Measurements from ENCODE around the gene DENND2C. TPM values are rescaled to one million over a fixed set of nuclear protein-coding genes. Genes with fewer than 3 reads are reported as not detected.
A peak's percentile ranks its signal among the peaks of the same experiment; 100 is the strongest.

Gene DENND2C
- total and polyA plus RNA-seq, 7 donors: 0.23 to 4.7 (median 1.9) TPM

DNA sequence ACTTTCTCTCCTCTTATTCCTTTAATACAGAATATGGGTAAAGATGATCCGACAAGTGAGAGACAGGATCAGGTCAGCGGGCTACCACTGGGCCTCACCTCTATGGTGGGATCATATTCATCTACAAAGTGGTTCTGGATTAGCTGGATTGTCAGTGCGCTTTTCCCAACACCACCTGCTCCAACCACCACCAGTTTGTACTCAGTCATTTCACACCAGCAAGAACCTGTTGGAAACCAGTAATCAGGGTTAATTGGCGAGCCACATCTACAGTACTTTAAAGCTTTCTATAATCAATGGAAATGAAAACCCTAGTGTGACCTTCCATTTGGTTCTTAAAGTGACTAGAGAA is 46.1 kb upstream of the DENND2C start:
- Histone ChIP-seq H3K9me3 (no peaks in the 10 kb centered on the region), H3K27me3 (no peaks in the 10 kb centered on the region), H3K27ac (peak overlapping the region; percentile 88 to 92 (median 90)), H3K4me1 (peaks cover 0 to 24% (median 19%) of the 10 kb centered on the region in 4 donors), H3K36me3 (peaks cover 18 to 68% (median 34%) of the 10 kb centered on the region in 4 donors), H3K4me3 (peak overlapping the region; percentile 65 to 86 (median 80))
- intact Hi-C loops (cut with DNase I): loop anchor here (1.0 to 5.0 kb wide), 3 partner anchors 41 to 134 kb away; partner anchors contain the start of genes BCAS2, CSDE1 and DENND2C
- TF ChIP-seq POLR2AphosphoS5 (IDR thresholded peaks at IDR 0.05) (no peak), EP300 (IDR thresholded peaks at IDR 0.05) (no peak), POLR2A (IDR thresholded peaks at IDR 0.05) (no peak)
- TF ChIP-seq, protein P1, sequence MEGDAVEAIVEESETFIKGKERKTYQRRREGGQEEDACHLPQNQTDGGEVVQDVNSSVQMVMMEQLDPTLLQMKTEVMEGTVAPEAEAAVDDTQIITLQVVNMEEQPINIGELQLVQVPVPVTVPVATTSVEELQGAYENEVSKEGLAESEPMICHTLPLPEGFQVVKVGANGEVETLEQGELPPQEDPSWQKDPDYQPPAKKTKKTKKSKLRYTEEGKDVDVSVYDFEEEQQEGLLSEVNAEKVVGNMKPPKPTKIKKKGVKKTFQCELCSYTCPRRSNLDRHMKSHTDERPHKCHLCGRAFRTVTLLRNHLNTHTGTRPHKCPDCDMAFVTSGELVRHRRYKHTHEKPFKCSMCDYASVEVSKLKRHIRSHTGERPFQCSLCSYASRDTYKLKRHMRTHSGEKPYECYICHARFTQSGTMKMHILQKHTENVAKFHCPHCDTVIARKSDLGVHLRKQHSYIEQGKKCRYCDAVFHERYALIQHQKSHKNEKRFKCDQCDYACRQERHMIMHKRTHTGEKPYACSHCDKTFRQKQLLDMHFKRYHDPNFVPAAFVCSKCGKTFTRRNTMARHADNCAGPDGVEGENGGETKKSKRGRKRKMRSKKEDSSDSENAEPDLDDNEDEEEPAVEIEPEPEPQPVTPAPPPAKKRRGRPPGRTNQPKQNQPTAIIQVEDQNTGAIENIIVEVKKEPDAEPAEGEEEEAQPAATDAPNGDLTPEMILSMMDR (IDR thresholded peaks at IDR 0.05): no peak
- WGBS, 2 donors: 33 to 48% methylated on average over 4 of the region's 4 CpGs
- no peak for DNase-seq

DNA sequence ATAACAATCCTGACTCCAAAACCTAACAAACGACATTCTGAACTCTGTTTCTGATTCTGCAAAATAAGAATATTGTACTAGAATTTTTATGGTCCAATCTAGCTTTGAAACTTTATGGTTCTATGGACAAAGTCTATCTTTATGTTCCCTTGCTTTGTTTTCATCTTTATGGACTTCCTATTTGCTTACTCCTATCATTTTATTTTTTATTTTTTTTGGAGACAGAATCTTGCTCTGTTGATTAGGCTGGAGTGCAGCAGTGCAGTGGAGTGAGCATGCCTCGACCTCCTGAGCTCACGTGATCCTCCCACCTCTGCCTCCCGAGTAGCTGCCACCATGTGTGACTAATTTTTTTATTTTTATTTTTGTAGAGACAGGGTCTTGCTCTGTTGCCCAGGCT is 43.1 kb upstream of the DENND2C start:
- no peak for TF ChIP-seq EP300 (IDR thresholded peaks at IDR 0.05)
- no peak for TF ChIP-seq POLR2AphosphoS5 (IDR thresholded peaks at IDR 0.05)
- TF ChIP-seq POLR2A (IDR thresholded peaks at IDR 0.05): no peak
- TF ChIP-seq, protein P1 (IDR thresholded peaks at IDR 0.05): no peak
- intact Hi-C loops (cut with DNase I): loop anchor here (5.0 kb wide), 1 partner anchor 206 kb away; no protein-coding TSS in a partner anchor
- Histone ChIP-seq H3K27ac (no peak overlapping the region), H3K27me3 (no peaks in the 10 kb centered on the region), H3K9me3 (no peaks in the 10 kb centered on the region), H3K4me1 (peaks cover 0 to 24% (median 19%) of the 10 kb centered on the region in 4 donors), H3K36me3 (peaks cover 4 to 65% (median 26%) of the 10 kb centered on the region in 4 donors), H3K4me3 (no peak overlapping the region)
- no peak for DNase-seq
- WGBS, 2 donors: 17 to 69% methylated on average over 4 of the region's 4 CpGs

DNA sequence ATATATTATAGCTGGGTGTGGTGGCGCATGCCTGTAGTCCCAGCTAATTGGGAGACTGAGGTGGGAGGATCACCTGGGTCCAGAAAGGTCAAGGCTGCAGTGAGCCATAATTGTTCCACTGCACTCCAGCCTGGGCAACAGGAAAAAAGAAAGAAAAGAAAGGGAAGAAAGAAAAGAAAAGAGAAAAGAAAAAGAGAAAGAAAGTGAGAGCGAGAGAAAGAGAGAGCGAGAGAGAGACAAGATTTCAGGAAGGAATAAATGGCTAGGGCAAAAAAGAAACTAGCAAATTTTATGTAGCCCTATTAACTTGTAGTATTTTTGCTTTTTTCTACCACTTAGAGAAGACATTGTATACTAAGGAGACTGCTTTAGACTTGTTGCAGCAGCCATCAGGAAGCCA is 40.5 kb upstream of the DENND2C start:
- 94 to 97% methylated on average over 3 of the region's 3 CpGs for WGBS, 2 donors
- Histone ChIP-seq H3K27ac (no peak overlapping the region), H3K9me3 (no peaks in the 10 kb centered on the region), H3K27me3 (no peaks in the 10 kb centered on the region), H3K4me3 (no peak overlapping the region), H3K4me1 (peaks cover 0 to 11% (median 7%) of the 10 kb centered on the region in 4 donors), H3K36me3 (peaks cover 8 to 85% (median 35%) of the 10 kb centered on the region in 4 donors)
- DNase-seq: no peak
- TF ChIP-seq POLR2A (IDR thresholded peaks at IDR 0.05) (no peak), EP300 (IDR thresholded peaks at IDR 0.05) (no peak), POLR2AphosphoS5 (IDR thresholded peaks at IDR 0.05) (no peak)
- TF ChIP-seq, protein P1 (IDR thresholded peaks at IDR 0.05): no peak
- intact Hi-C loops (cut with DNase I): loop anchor here (5.0 kb wide), 1 partner anchor 203 kb away; no protein-coding TSS in a partner anchor

DNA sequence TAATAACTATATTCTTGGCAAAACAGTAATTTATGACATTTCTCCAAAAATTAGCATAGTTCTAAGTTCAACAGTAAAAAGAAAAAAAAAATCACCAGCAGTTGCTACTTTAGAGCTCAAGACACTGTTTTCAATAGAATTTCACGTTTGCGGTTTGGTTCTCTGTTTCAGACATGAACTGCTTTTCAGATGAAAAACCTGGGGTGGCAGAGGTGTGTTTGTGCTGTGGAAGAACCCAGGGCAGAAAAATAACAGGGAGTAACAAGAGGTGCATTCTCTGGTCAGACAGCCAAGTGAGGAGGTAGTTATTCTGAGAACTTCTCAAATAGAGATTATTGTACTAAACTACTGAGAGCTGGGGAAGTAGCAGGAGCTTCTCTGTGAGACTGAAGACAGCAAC is 37.8 kb upstream of the DENND2C start:
- Histone ChIP-seq H3K4me3 (no peak overlapping the region), H3K27ac (no peak overlapping the region), H3K4me1 (no peaks in the 10 kb centered on the region), H3K36me3 (peaks cover 8 to 72% (median 33%) of the 10 kb centered on the region in 4 donors), H3K27me3 (no peaks in the 10 kb centered on the region), H3K9me3 (no peaks in the 10 kb centered on the region)
- intact Hi-C loops (cut with DNase I): no loop called here
- 89 to 92% methylated on average over 2 of the region's 2 CpGs for WGBS, 2 donors
- no peak for DNase-seq
- TF ChIP-seq, protein P1 (IDR thresholded peaks at IDR 0.05): no peak
- no peak for TF ChIP-seq POLR2AphosphoS5 (IDR thresholded peaks at IDR 0.05)
- no peak for TF ChIP-seq EP300 (IDR thresholded peaks at IDR 0.05)
- TF ChIP-seq POLR2A (IDR thresholded peaks at IDR 0.05): no peak

DNA sequence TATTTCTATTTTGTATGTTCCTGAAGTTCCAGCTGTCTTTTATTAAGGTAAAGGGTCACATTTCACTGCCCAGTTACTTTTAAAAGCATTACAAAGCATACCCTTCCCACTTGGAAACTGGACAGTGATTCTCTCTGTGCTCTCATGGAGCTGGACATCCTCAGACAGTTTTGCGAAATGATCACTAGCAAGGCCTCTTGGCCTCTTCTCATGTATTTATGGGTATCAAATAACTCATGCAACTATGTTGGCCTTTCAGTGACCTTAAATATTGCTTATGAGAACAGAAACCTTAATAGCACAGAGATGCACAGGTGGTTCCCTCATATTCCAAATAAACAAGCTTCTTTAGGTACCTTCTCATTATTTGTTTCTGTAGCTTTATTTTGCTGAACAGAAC is 33.4 kb upstream of the DENND2C start:
- intact Hi-C loops (cut with DNase I): no loop called here
- Histone ChIP-seq H3K27ac (no peak overlapping the region), H3K36me3 (peaks cover 7 to 31% (median 15%) of the 10 kb centered on the region in 4 donors), H3K27me3 (no peaks in the 10 kb centered on the region), H3K9me3 (no peaks in the 10 kb centered on the region), H3K4me1 (no peaks in the 10 kb centered on the region), H3K4me3 (no peak overlapping the region)
- no peak for TF ChIP-seq EP300 (IDR thresholded peaks at IDR 0.05)
- no peak for TF ChIP-seq POLR2A (IDR thresholded peaks at IDR 0.05)
- TF ChIP-seq POLR2AphosphoS5 (IDR thresholded peaks at IDR 0.05): no peak
- TF ChIP-seq, protein P1 (IDR thresholded peaks at IDR 0.05): no peak
- no peak for DNase-seq
- 93 to 94% methylated on average over 1 of the region's 1 CpG for WGBS, 2 donors

Data from sigmoid colon (tissue), 7 donors.